Pancreas (tissue), 10 donors: Measurements from ENCODE around the gene SOS2. TPM values are rescaled to one million over a fixed set of nuclear protein-coding genes. Genes with fewer than 3 reads are reported as not detected.
"Not testable (repeated sequence)": the region's sequence is repeated elsewhere in the genome, so short reads cannot be mapped to it uniquely, and the experiment has no call there.

ENCODE experiments used
- ATAC-seq, 4 donors: fragments of 200-7000 bp; cut with Tn5 transposase; one replicate each; pipeline versions ENCODE4 v1.8.0 to v1.9.1; 2020; ENCODE audit warnings: mild to moderate bottlenecking in 4 of 4, moderate library complexity in 4 of 4
- DNase-seq, 6 donors: peaks; one replicate each; pipeline ENCODE4 v3.0.0-alpha.2; 2020
- FAIRE-seq: peaks from 2 replicates; lab custom pipeline; 2012; peaks lifted over from hg19 to GRCh38; lab: Jason Lieb, UNC
- H3K27ac ChIP-seq, 4 donors: fragments of 200-600 bp; sonication (generic); 1 replicate in 3 of 4; 2 replicates in 1 of 4; pipeline versions ENCODE4 v1.5.0 to v1.8.0; 2020
- H3K27me3 ChIP-seq, 4 donors: fragments of 200-600 bp; one replicate each; pipeline ENCODE4 v1.8.0; 2021
- H3K36me3 ChIP-seq, 3 donors: fragments of 200-600 bp; sonication (generic) in 1 of 3; one replicate each; pipeline versions ENCODE4 v1.5.0 to v1.8.0; 2020 to 2021
- H3K4me1 ChIP-seq, 3 donors: fragments of 200-600 bp; one replicate each; pipeline ENCODE4 v1.8.0; 2021
- H3K4me3 ChIP-seq, 4 donors: fragments of 200-600 bp; sonication (generic) in 2 of 4; one replicate each; pipeline versions ENCODE4 v1.5.0 to v1.8.0; 2020 to 2021
- H3K9me3 ChIP-seq, 4 donors: fragments of 200-600 bp; one replicate each; pipeline ENCODE4 v1.8.0; 2021
- WGBS, 2 donors: extraction: QIAGEN DNeasy Blood & Tissue Kit; methylation state at CpG; one replicate each; pipeline ENCODE4 v1.1.7; 2013; 5-methylcytosine and 5-hydroxymethylcytosine counted together
- intact Hi-C, 3 donors: fragments of 100-400 bp; cut with DNase I; formaldehyde crosslinking; loops; one replicate each; pipeline versions ENCODE4 v1.11.1 to v1.14.2; 2022
- polyA plus RNA-seq, 2 donors: library from polyadenylated mRNA; stranded (reverse); fragments of 200-250 nt; gene quantifications; one replicate each; pipeline ENCODE4 v1.2.3, GENCODE V29; 2013
- total RNA-seq, 6 donors: library from RNA; stranded (reverse); fragmentation: NEBNext Ultra II Directional in 4 of 6; extraction: Animal tissue kit (Norgen Biotek cat#: 25700) in 4 of 6; gene quantifications; one replicate each; pipeline versions ENCODE4 v1.2.1 to v1.2.4, GENCODE V29; 2021 to 2023
- TF ChIP-seq, protein P1 (sequence below), 4 donors: fragments of 200-600 bp; sonication (generic) in 3 of 4; IDR thresholded peaks; one replicate each; pipeline versions ENCODE4 v1.5.0 to v1.8.0; 2021; ENCODE audit warnings: antibody characterized with exemption in 4 of 4
- donor health status: healthy with polysubstance abuse.
- donor health status: DM: no; HTN: no; CAD: no; lungs with moderate emphysema.
- donor health status: DM: no; HTN: no; CAD: no.
- donor health status: control.
- donor health status: control.
- donor health status: Bipolar disorder and iron deficiency.
- donor health status: DM: yes; HTN: yes; CAD: no.
- donor health status: DM: no; HTN: no; CAD: no.
- donor health status: DM: no; HTN: no; CAD: no.
- donor health status: DM: yes; HTN: yes; CAD: no.

SOS2 gene
- total and polyA plus RNA-seq, 8 donors, result 4.2 to 19.9 (median 10.7) TPM

DNA sequence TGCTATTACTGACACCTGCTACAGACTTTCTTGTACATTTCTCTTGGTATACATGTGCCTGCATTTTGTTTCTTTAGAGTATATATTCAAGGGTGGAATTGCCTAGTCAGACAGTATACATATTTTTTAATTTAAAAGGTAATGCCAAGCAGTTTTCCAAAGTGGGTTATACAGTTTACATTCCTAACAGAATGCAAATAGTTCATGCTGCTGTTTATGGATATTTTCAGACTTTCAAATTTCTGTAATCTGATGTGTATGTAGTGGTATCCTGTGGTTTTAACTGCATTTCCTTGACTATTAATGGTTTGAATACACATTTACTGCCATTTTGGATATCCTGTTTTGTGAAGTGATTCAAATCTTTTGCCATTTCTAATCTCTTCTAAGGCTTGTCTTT lies 59.5 kb downstream of the SOS2 start:
- Histone ChIP-seq H3K4me1 (no peaks in the 10 kb centered on the region), H3K36me3 (no peaks in the 10 kb centered on the region), H3K4me3 (no peak overlapping the region), H3K9me3 (no peaks in the 10 kb centered on the region), H3K27me3 (no peaks in the 10 kb centered on the region), H3K27ac (no peak overlapping the region)
- no peak for DNase-seq
- ATAC-seq, result no peak
- no peak for FAIRE-seq
- TF ChIP-seq, protein P1, sequence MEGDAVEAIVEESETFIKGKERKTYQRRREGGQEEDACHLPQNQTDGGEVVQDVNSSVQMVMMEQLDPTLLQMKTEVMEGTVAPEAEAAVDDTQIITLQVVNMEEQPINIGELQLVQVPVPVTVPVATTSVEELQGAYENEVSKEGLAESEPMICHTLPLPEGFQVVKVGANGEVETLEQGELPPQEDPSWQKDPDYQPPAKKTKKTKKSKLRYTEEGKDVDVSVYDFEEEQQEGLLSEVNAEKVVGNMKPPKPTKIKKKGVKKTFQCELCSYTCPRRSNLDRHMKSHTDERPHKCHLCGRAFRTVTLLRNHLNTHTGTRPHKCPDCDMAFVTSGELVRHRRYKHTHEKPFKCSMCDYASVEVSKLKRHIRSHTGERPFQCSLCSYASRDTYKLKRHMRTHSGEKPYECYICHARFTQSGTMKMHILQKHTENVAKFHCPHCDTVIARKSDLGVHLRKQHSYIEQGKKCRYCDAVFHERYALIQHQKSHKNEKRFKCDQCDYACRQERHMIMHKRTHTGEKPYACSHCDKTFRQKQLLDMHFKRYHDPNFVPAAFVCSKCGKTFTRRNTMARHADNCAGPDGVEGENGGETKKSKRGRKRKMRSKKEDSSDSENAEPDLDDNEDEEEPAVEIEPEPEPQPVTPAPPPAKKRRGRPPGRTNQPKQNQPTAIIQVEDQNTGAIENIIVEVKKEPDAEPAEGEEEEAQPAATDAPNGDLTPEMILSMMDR (IDR thresholded peaks at IDR 0.05), result no peak
- intact Hi-C loops, result no loop called here

DNA sequence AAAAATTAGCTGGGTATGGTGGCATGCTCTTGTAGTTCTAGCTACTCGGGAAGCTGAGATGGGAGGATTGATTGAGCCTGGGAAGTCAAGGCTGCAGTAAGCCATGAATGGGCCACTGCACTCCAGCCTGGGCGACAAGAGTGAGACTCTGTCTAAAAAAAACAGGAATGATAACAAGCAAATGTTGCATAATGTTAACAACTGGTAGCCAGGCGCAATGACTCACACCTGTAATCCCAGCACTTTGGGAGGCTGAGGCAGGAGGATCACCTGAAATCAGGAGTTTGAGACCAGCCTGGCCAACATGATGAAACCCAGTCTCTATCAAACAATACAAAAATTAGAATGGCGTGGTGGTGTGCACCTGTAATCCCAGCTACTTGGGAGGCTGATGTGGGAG lies 64.0 kb downstream of the SOS2 start:
- H3K27ac ChIP-seq, H3K9me3 ChIP-seq, ATAC-seq, intact Hi-C loops, H3K27me3 ChIP-seq, H3K4me1 ChIP-seq, FAIRE-seq, DNase-seq, H3K36me3 ChIP-seq, H3K4me3 ChIP-seq: not testable (repeated sequence)
- WGBS, 2 donors, result 91 to 93% methylated on average over 4 of the region's 4 CpGs

- ATAC-seq (no peak), FAIRE-seq (no peak)
- WGBS, 2 donors, result 97 to 99% methylated on average over 4 of the region's 4 CpGs
Observed at GRCh38 chr14:50156111-50156510, 75.3 kb downstream of the SOS2 start.

GRCh38 chr14:50148799-50149198 lies 82.6 kb downstream of the SOS2 start:
- DNase-seq (no peak), ATAC-seq (no peak), FAIRE-seq (no peak)
- peaks cover 0 to 26% (median 0%) of the 10 kb centered on the region in 3 donors for H3K36me3 ChIP-seq
- intact Hi-C loops, result no loop called here
- no peak overlapping the region for H3K4me3 ChIP-seq
- TF ChIP-seq, protein P1 (IDR thresholded peaks at IDR 0.05), result no peak
- H3K4me1 ChIP-seq, result no peaks in the 10 kb centered on the region
- no peaks in the 10 kb centered on the region for H3K27me3 ChIP-seq
- 79 to 87% methylated on average over 4 of the region's 4 CpGs for WGBS, 2 donors
- no peaks in the 10 kb centered on the region for H3K9me3 ChIP-seq
- H3K27ac ChIP-seq, result no peak overlapping the region

More at GRCh38 chr14:50156111-50156510, 75.3 kb downstream of the SOS2 start:
- Histone ChIP-seq H3K27me3 (no peaks in the 10 kb centered on the region), H3K9me3 (no peaks in the 10 kb centered on the region), H3K4me3 (no peak overlapping the region), H3K36me3 (peaks cover 0 to 21% (median 0%) of the 10 kb centered on the region in 3 donors), H3K27ac (no peak overlapping the region), H3K4me1 (no peaks in the 10 kb centered on the region)
- intact Hi-C loops, result no loop called here
- DNase-seq, result no peak
- TF ChIP-seq, protein P1 (IDR thresholded peaks at IDR 0.05), result no peak

GRCh38 chr14:50139192-50139591 lies 92.2 kb downstream of the SOS2 start:
- WGBS, 2 donors, result 99% methylated on average over 3 of the region's 3 CpGs
- intact Hi-C loops, result no loop called here
- no peak for FAIRE-seq

More at GRCh38 chr14:50139192-50139591, 92.2 kb downstream of the SOS2 start:
- DNase-seq (no peak), ATAC-seq (no peak)
- no peak overlapping the region for H3K27ac ChIP-seq
- H3K4me3 ChIP-seq, result no peak overlapping the region
- H3K9me3 ChIP-seq, result no peaks in the 10 kb centered on the region
- peaks cover 0 to 5% (median 0%) of the 10 kb centered on the region in 3 donors for H3K4me1 ChIP-seq
- no peaks in the 10 kb centered on the region for H3K27me3 ChIP-seq
- TF ChIP-seq, protein P1 (IDR thresholded peaks at IDR 0.05), result no peak
- H3K36me3 ChIP-seq, result peaks cover 0 to 8% (median 0%) of the 10 kb centered on the region in 3 donors
